Stimulated activated naive CD4-positive, alpha-beta T cell (primary cell): ENCODE measurements around the gene DAP.
"Not testable (repeated sequence)": the region's sequence is repeated elsewhere in the genome, so short reads cannot be mapped to it uniquely, and the experiment has no call there.

ENCODE experiments used
- DNase-seq, 6 experiments: peaks; one replicate each; lab custom pipeline; 2025; lab: John Stamatoyannopoulos, UW

Gene DAP

GRCh38 chr5:10734037-10734709, 26.9 kb downstream of the DAP start:
- no peak for DNase-seq

GRCh38 chr5:10733426-10733825, 27.6 kb downstream of the DAP start:
- DNase-seq = no peak

GRCh38 chr5:10731913-10732312, 29.1 kb downstream of the DAP start:
- DNase-seq = no peak

DNA sequence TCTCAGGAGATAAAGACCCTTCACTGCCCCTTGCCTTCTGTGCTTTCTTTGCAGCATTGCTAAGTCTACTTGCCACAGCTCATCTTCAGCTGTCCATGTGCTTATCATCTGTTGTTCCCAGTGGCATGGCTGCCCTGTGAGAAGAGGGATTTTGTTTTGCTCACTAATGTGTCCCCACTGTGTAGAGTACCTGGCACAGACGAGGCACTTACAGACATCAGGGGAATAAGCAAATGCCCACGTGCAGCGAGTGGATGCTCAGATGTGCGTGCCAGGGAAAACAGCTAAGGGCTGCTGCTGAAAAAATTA, 31.0 kb downstream of the DAP start:
- DNase-seq = no peak

GRCh38 chr5:10729320-10730042, 31.6 kb downstream of the DAP start:
- no peak for DNase-seq

- no peak for DNase-seq
Observed at GRCh38 chr5:10728679-10729078, 32.4 kb downstream of the DAP start.

GRCh38 chr5:10727861-10728260, 33.2 kb downstream of the DAP start:
- DNase-seq = no peak

DNA sequence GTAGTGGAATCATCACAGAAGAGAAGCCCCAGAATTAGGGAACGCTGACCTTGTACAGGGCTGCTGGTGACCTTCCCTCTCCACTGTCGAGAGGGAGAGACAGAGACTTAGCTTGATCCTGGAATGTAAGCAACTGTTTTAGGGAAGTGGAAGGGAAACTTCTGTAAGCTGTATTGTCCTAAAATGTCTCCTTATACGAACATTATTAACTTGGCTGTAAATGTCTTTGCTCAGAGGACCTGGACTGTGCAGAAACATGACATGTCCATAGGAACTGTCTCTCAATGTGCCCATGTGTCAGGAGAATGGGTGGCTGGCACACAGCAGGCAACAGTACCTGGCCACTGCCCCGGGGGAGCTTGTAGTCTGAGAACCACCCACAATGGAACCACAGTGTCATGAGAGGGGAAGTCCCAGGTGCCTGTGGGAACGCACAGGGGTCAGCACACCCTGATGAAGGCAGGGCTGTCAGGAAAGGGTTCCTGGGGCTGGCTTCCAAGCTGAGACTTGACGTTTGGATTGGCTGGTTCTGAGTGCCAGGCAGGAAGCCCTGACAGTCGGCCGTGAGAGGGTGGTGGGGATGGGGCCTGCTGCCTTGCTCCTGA, 34.0 kb downstream of the DAP start:
- no peak for DNase-seq

DNA sequence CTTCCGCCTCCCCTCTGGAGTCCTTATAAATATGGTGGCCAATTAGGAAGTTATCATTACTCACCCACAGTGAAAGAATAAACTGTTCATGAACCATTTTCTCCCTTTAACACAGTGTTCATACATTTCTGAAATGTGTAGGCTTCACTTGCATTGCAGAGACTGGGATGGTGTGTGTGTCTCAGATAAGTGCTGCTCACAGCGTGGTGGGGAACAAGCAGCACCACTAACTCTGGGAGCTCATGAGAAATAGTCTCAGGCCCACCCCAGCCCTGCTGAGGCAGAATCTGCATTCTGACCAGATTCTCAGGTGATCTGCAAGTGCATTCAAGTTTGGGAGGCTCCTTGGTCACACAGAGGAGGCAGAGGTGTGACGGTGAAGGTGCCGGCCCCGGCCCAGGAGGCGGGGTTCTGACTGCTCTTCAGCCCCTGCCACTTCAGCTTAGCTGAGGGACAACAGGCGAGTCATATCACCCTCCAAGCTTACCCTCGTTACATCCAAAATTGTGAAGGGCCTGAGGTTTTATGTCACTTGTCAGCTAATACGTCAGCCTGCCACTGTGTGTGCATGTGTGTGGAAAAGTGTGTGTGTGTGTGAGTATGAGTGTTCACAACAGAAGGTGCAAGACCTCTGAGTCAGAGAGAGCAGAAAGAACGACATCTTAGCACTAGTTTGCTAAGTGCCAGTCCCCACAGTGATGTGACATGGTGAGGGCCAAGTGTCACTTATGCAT, 34.7 kb downstream of the DAP start:
- DNase-seq = no peak

GRCh38 chr5:10725636-10726035, 35.4 kb downstream of the DAP start:
- no peak for DNase-seq

- no peak for DNase-seq
Observed at GRCh38 chr5:10724781-10725507, 36.1 kb downstream of the DAP start.

DNA sequence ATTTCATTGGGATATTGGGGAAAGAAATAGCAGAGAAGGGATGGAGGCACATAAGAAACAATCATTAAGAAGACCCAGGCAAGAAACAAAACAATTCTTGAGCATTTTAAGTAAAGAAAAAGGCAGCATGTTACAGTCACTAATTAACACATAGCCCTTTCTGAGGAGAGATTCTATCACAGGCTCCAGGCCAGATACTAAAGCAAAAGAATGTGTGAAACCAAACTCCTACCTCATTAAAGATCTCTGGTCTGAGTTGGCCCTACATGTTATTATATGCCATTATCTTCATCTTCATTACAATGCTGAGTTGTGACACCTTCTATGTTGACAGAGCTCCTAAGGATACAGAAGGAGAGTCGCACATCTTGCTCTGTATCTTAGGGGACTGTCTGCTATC, 37.5 kb downstream of the DAP start:
- no peak for DNase-seq

- not testable (repeated sequence) for DNase-seq
Observed at GRCh38 chr5:10720766-10721165, 40.3 kb downstream of the DAP start.

GRCh38 chr5:10719965-10720364, 41.1 kb downstream of the DAP start:
- no peak for DNase-seq

GRCh38 chr5:10718617-10719016, 42.4 kb downstream of the DAP start:
- not testable (repeated sequence) for DNase-seq

DNA sequence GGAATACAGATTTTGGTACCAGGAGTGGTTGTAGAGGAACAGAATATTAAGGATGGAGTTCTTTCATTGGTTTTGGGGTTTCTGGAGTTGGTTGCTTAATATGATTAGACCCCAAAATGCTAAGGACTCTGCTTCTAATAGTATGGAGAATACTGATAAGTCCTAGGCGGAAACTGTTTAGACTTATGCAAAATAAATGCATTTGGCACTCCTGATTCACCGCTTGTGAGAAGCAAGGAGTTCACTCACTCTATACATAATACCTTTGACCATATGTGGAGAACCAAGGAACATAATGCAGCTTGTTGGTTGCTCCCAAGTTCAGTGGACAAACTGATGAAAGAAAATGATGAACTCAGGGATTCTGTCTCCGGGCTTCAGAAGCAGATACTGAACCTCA, 44.2 kb downstream of the DAP start:
- not testable (repeated sequence) for DNase-seq

GRCh38 chr5:10715605-10716290, 45.3 kb downstream of the DAP start:
- no peak for DNase-seq

GRCh38 chr5:10712574-10713366, 48.3 kb downstream of the DAP start:
- DNase-seq = no peak

- no peak for DNase-seq
Observed at GRCh38 chr5:10711562-10711961, 49.5 kb downstream of the DAP start.

DNA sequence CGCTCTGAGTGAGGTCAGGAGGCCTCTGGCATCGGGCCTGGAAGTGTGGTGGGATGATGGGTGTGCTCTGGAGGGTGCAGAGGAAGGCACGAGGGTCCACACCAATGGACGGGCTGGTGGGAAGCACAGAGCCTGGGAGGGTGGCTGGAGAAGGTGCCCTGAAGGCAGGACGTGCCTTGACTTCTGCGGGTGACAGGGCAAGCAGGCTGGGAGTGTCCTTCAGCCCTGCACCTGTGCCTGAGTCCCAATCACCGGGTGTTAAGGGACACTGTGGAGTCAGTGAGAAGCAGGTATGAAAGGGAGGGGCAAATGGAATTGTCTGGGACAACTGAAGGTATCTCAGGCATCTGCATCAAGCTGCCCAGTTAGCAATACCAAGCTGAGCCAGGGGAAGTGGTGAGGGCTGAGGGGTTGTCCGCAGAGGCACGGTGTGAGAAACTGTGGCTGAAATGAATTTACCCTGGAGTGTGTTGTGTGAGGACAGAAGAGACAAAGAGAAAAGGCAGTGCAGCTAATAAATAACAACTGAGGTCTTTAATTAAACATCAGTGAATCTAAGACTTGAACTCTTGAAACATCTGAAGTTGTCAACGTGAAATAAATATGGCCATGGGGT, 50.4 kb downstream of the DAP start:
- DNase-seq = no peak
